K562 (cell line): ENCODE results near the gene CEP170.
"Not testable (repeated sequence)": the region's sequence is repeated elsewhere in the genome, so short reads cannot be mapped to it uniquely, and the experiment has no call there.

Experiments
- MAFK ChIP-seq: IDR thresholded peaks from 2 replicates; pipeline ENCODE4 v1.6.1; 2011; ENCODE audit warnings: low read length, improper control_type of control experiment
- NFATC3 ChIP-seq: fragments of 450-650 bp; IDR thresholded peaks from 2 replicates; pipeline ENCODE4 v1.6.1; 2017; ENCODE audit warnings: mild to moderate bottlenecking
- POLR3A ChIP-seq: IDR thresholded peaks from 2 replicates; pipeline ENCODE4 v1.6.1; 2011; ENCODE audit warnings: borderline replicate concordance, mild to moderate bottlenecking, moderate library complexity; ENCODE audit not compliant: insufficient read length, insufficient read depth; ENCODE audit errors: extremely low read depth
- TF ChIP-seq, protein P1 (sequence below), 3 experiments: IDR thresholded peaks in 2 of 3; conservative IDR thresholded peaks in 1 of 3; 2 replicates each; pipeline ENCODE4 v1.5.1; 2011 to 2012; ENCODE audit warnings: low read length in 3 of 3, mild to moderate bottlenecking in 3 of 3, control low read depth in 2 of 3, improper control_type of control experiment in 1 of 3, inconsistent platforms in 1 of 3, low read depth in 1 of 3, mixed read lengths in 1 of 3, moderate library complexity in 1 of 3; ENCODE audit not compliant: insufficient read depth in 2 of 3

DNA sequence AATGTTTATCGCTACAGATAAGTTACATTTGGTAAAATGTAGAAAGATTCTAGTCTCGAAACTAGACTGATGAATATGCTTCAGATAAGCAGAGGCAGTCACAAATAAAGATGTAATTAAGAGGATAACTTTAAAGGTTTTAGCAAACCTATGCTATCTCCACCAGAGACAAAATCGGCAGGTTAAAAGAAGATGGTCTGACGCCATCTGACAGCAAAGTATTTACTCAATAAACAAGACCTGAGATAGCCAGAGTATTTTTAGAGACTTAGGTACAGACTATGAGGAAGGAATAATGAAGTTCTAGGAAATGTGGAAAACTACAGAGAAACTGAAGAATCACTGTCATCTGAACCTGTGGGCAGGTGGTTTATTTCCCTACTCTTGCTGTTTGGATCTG, 106.0 kb downstream of the CEP170 start:
- not testable (repeated sequence) for TF ChIP-seq NFATC3, POLR3A, MAFK
- TF ChIP-seq, protein P1, sequence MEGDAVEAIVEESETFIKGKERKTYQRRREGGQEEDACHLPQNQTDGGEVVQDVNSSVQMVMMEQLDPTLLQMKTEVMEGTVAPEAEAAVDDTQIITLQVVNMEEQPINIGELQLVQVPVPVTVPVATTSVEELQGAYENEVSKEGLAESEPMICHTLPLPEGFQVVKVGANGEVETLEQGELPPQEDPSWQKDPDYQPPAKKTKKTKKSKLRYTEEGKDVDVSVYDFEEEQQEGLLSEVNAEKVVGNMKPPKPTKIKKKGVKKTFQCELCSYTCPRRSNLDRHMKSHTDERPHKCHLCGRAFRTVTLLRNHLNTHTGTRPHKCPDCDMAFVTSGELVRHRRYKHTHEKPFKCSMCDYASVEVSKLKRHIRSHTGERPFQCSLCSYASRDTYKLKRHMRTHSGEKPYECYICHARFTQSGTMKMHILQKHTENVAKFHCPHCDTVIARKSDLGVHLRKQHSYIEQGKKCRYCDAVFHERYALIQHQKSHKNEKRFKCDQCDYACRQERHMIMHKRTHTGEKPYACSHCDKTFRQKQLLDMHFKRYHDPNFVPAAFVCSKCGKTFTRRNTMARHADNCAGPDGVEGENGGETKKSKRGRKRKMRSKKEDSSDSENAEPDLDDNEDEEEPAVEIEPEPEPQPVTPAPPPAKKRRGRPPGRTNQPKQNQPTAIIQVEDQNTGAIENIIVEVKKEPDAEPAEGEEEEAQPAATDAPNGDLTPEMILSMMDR (IDR thresholded peaks at IDR 0.05 in 2 of 3, conservative IDR thresholded peaks at IDR 0.05 in 1 of 3; ENCODE audit: insufficient read depth in 2 of 3, low read depth in 1 of 3, low read length in 3 of 3), result not testable (repeated sequence)
